GM03348 (cell line): ENCODE measurements around the gene RNFT2.

Source experiments
- DNase-seq: peaks from one replicate; pipeline ENCODE4 v3.0.0; 2012; ENCODE audit warnings: low spot score

RNFT2 gene

DNA sequence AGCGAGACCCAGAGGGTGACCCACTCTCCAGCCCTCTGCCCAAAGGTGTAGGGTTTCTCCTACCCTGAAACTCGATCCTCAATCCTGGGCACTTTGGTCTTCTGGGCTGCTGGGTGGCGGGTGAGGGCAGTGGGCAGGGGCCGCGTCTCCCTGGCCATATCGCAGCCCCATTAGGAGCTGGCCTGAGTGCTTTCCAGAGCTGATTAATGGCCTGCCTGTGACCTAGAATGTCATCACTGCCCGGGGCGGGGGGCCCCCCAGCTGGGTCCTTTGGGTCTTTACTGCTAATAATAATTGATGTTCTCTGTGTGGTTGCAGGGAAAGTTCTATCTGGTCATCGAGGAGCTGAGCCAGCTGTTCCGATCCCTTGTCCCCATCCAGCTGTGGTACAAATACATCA, 95.4 kb downstream of the RNFT2 start:
- DNase-seq = no peak

DNA sequence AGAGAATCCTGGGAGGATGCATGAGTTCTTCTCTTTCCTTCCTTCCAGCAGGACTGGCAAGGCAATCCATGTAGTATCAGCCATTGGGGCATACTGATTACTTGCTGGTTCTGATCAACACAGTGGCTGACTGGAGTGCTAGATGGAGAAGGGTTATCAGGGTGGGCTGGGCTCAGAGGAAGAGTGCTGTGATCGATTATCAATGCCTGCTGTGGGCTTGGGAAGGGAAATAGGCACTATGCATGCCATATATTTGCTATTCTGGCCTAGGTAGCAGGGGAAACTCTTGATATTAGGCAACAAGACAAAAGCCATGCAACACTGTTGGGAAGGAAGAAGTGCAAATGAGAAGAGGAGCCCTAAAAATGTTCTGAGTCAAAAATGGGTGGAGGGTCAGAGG, 97.4 kb downstream of the RNFT2 start:
- DNase-seq = no peak

DNA sequence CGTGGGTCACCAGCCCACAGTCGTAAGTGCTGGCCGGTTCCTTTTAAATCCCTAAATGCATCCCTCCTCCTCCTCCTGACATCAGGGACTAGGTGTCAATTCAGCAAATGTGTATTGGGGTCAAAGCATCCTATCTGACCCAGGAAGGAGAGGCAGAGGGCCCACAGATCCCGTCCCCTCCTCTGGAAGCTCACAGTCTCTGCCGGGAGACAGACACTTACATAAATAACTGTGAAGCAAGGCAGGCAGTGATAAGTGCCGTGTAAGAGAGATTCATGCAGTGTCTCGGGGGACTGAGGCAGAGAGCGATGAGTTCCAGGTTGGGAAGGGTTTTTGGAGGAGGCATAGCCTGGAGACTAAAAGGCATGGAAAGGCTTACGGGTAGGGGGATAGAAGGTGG, 99.0 kb downstream of the RNFT2 start:
- DNase-seq = no peak

DNA sequence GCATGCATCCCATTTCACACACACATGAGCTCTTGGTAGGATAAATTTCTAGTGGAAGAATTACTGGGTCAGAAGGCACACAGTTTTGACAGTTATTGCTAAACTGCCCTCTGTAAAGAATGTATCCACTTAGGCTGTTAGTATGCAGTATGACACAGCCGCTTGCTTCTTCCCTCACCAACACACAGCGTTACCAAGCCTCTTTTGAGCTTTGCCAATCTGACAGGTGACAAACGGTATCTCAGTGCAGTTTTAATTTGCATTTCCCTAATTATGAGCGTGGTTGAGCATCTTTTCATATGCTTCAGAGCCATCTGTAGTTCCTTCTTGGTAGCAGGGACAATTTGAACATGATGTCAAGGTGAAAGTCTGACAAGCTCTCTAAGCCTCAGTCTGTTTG, 100.2 kb downstream of the RNFT2 start:
- no peak for DNase-seq

DNA sequence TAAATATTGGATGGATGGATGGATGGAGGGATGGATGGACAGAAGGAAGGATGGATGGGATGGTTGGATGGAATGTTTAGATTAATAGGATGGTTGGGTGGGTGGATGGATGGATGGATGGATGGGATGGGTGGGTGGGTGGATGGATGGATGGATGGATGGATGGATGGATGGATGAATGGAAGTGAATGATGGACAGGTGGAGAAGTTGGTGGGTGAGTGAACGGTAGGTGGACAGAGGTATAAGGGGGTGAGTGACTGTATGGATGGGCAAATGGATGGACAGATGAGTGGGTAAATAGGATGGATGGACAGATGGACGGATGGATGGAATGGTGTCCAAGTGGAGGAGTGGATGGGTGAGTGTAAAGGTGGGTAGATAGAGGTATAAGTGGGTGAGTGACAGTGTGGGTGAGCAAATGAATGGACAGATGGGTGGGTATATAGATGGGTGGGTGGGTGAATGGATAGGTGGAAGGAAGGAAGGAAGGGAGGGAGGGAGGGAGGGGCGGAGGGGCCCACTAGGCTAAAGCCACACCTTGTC, 101.2 kb downstream of the RNFT2 start:
- DNase-seq = no peak

DNA sequence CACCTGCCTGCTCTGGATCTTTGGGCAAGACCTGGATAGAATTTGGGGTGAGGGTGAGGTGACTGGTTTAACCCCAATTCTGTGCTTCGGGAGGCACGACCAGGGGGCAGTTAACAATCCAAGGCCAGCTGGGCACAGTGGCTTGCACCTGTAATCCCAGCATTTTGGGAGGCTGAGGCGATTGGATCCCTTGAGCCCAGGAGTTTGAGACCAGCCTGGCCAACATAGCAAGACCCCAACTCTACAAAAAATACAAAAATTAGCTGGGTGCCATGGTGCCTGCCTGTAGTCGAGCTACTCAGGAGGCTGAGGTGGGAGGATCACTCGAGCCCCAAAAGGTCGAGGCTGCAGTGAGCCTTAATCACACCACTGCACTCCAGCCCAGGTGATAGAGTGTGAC, 105.0 kb downstream of the RNFT2 start:
- no peak for DNase-seq

DNA sequence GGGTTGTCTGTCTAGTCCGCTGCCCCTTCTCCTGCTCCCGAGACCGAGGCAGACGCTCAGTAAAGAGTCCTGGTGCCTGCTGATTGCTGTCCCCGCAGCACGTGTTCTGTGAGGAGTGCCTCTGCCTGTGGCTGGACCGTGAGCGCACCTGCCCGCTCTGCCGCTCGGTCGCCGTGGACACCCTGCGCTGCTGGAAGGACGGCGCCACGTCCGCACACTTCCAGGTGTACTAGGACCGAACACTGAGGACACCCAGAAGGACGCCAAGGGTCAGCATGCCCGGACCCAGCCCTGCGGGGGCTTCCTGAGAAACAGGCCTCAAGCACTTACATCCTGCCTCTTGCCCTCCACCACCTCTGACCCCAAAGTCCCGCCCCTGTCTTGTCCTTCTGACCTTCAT, 111.1 kb downstream of the RNFT2 start:
- DNase-seq = no peak

DNA sequence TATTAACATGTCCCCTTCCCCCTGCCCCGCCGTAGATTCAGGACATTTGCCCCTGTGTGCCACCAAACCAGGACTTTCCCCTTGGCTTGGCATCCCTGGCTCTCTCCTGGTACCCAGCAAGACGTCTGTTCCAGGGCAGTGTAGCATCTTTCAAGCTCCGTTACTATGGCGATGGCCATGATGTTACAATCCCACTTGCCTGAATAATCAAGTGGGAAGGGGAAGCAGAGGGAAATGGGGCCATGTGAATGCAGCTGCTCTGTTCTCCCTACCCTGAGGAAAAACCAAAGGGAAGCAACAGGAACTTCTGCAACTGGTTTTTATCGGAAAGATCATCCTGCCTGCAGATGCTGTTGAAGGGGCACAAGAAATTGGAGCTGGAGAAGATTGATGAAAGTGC, 114.2 kb downstream of the RNFT2 start:
- no peak for DNase-seq

DNA sequence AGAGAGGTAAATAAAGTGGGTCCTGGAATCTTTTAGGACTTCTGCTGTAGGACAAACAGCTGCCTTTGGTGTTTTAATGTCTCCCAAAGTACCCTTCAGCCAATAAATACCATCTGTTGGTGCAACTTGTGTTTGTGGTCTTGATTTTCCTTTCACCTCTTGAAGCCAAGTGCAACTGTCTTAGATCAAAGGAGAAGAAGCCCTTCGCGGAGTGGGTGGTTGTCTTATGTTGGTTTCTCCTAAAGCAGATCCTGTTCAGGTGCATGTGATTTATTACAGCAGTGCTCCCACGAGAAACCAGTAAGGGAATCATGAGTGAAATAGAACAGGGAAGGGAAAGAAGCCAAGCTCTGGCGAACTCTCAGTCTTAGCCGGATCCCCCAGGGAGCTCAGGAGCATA, 115.4 kb downstream of the RNFT2 start:
- no peak for DNase-seq

DNA sequence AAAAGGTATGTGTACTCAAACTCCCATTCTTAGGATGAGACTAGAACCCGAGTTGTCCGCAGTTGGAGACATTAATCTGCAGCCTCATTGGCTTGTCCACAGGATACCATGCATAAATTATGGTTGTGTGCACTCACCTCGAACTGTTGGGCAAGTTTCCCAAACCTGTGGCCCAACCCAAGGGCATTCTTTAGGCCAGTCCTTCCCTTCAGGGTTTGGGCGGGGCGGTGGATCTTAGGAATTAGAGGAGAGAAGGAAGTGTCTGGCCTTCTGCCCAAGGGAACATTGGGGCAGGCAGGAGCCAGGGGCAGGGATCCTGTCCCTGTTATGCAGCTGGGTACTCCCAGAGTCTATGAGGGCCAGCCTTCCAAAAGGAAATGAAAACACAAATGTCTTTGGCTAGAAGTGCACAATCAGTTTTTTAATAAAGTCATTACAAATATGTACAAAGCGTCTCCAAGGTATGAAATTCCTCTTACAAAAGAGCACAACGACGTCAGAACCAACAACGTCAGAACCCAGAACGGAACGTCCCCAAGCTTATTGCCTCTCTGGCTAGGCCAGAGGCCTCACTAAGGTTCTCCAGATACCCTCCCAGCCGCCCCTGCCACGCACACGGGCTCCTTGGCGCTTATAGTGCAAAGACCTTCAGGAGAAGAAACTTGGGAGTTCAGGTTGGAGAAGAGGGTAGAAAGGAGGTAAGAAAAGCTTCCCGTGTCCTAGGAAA, 117.8 kb downstream of the RNFT2 start:
- DNase-seq = no peak

DNA sequence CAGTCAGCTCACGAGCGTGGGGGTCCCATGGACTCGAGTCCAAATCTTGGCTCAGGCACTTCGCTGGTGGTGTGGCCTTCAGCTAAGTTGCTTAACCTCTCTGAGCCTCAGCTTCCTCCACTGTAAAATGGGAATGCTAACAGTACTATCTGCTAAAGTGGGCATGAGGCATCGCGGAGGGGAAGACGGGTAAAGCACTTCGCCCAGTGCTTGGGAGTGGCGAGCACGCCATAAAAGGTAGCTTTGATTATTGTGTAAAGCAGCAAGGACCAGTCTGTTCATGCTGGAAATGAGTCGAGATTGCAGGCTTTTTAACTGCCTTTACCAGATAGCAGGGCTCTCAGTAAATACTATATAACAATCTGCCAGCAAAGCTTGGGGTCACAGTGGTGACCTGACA, 118.6 kb downstream of the RNFT2 start:
- DNase-seq = no peak

DNA sequence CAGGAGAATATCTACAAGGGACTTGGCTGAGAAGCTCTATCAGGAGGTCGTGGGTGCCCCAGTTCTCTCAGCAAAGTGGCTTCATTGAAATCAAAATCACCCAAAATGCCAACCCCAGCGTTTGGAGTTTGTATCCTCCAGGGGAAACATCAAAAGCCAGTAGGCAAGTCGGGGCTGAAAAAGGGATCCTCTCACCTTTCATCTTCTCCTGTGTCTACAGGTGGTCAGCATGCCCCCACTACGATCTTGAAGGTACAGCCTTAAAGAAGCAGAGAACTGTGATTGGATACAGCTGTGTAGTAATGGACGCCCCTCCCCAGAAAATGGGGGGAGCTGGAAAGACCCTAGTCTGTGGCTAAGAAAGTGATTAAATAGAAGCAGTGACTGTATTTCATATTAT, 121.0 kb downstream of the RNFT2 start:
- no peak for DNase-seq

DNA sequence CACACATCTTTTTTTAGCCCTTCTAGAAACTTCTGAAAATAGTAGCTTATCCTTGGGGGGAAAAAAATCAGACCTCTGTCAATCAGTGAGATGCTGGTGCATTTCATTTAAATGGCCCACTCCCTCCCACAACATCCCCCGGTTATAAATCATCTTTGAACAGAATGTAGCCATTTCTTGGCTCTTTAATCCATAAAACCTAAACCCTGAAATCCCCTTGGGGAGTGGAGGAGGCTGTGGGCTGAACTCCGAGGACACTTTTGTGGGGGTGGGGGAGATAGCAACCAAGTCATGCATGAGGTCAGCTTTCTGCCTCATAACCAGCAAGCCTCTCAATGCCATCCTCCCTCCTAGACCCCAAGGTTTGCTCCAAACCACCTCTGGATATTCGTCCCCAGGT, 122.1 kb downstream of the RNFT2 start:
- DNase-seq = no peak

DNA sequence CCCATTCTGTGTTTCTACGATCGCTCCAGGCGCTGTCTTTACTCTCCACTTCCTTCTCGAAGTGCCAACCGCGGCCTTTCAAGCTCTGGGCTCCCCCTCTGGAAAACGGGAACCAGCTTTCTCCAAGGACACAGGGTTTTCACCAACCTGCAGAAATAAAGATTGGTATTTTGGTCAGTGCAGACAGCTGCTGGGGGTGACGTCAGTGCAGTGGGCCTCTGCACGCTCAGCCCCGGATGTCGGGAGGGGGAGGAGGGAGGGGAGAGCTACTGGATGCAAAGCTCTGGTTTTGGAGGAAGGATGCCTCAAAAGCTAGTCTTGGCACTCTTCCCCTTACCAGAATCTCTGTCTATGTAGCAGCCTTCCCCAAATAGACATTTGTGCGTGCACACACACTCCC, 123.2 kb downstream of the RNFT2 start:
- peak; percentile 89 for DNase-seq

DNA sequence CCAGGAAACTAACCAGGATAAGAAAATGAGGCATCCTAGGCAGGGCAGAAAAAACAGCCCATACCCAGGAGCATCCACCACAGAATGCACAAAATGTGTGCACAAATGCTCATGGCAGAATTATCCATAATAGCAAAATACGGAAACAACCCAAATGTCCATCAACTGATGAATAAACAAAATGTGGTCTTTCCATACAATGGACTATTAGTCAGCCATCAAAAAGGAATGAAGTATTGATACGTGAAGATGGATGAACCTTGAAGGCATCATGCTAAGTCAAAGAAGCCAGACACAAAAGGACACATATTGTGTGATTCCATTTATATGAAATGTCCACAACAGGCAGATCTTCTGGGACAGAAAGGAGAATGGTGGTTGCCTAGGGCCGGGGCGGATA, 124.1 kb downstream of the RNFT2 start:
- DNase-seq = no peak

DNA sequence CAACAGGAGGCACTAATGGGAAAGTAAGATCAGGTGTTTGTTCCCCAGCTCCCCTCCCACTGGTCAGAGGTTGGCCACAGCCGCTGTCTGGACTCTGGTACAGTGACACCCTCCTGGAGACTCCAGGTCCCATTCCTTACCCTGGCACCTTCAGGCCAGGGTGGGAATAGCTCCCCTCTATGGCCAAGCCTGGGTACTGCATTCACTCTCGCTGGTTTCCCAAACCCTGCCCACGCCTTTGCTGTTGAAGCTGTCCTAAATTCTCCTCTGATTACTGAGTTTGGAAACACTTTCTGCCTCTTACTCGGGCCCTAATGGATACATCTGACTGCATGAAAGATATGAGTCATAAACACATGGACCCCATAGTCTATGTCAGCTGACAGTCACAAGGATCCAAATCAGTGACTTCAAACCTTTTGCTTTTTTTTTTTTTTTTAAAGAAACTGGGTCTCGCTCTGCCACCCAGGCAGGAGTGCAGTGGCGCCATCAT, 125.2 kb downstream of the RNFT2 start:
- DNase-seq = peak; percentile 41

DNA sequence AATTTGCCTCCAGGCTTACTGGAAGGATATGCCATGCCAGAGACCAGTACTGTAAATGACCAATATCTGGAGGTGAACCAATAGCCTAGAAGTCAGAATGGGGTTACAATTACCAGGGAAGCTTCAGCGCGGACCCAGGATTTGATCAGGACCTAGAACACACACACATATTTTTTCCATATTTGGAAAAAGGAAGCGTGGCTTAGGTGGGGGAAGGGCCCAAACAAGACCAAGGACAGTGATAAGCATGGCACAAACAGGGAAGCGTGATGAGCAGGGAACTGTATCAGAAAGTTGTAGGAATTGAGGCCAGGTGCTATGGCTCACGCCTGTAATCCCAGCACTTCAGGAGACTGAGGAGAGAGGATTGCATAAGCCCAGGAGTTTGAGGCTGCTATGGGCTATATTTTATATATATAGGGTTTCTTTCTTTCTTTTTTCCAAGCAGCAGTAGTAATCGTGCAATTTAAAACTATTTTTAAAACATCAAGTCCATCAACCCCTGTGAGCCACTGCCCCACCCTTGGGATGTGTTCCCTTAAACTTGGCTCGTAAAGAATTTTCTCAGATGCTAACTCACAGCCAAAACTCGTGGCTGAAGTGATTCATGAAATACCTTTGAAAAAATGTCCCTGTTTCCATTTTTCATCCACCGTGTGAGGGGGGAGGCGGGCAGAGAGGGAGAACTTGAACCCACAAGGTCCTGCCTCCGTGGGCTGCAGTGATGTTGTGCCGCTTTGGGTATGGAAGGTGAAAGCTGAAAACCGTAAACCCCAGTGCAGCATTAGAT, 126.5 kb downstream of the RNFT2 start:
- peak; percentile 72 for DNase-seq

DNA sequence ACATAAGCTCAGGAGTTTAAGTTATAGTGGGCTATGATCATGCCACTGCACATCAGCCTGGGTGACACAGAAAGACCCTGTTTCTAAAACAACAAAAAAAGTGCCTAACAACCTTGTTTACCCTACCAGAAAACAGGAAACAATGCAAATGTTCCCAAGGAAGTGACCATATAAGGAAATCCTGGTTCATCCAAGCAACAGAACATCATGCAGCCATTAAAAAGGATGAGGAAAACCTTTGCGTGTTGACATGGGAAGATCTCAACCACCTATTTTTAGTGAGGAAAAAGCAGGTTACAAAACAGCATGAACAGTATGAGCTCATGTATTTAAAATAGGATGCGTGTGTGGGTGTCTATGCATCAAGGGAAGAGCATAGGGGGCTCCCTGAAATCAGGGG, 129.4 kb downstream of the RNFT2 start:
- DNase-seq = no peak

DNA sequence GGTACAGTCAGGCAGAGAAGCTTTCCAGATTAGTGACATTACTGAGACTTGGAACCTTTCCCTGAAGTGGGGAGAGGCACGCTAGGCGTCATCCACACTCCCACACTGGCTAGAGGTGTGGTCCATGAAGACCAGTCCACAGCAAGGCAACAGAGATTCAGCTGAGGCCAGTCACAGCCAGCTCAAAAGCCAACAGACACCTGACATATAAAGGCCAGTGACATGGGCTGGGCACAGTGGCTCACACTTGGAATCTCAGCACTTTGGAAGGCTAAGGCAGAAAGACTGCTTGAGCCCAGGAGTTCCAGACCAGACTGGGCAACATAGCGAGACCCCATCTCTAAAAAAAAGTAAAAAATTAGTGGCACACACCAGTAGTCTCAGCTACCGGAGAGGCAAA, 132.2 kb downstream of the RNFT2 start:
- DNase-seq = no peak

DNA sequence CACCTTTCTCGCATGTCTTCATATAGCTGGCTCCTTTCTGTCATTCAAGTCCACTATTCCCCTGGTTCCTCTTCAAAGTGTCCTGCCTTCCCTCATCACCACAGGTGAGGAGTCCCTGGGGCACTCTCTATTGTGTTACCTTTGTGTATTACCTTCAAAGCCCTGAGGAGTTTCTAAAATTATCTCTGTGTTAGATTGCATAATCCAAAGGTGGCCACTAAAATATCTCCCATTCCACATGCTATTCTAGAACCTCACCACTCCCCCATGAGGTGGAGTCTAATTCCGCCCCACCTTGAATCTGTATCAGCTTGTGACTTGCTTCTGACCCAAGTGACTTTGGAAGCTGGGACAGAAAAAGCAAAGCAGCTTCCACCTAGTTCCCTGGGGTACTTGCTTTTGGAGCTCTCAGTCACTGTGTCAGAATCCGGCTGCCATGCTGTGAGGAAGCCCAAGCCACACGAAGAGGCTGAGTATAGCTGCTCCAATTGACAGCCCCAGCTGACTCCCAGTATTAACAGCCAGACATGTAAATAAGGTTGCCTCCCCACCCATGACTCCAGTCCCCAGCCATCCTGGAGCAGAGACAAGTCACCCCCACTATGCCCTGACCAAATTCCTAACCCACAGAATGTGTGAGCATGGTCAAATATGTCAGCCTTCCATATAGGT, 136.3 kb downstream of the RNFT2 start:
- no peak for DNase-seq

DNA sequence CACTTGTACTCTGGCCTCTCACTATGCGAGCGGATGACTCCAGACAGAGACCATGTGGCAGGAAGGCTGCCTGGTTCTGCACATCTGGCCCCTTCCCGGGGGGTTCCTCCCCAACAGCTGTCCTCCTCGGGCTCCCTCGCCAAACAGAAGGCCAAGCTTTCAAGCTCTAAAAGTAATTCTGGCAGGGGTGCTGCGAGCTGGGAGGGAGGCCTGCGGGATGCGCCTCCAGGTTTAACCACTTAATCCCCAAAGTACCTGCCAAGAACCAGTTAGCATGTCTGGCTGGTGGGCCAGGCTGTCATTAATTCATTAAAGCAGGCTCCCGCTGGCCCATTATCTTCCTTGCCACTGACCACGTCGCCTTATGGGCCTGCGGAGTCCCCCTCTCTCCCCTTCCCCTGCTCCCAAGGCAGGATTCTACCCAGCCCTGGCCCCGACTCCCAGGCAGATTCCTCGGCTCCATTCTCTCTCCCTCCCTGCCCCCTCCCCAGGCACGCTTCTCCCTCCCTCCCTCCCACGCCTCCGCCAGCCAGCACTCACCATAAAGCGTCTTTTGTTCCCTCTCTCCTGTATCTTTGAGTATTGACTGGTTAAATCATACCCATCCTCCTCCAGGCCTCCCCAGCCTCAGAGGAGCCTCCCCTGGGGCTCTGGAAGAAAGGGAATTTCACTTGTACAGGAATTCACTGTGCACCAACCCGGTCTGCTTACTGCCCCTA, 138.2 kb downstream of the RNFT2 start:
- DNase-seq = no peak
